Lower lobe of right lung (tissue), 2 donors: ENCODE data around the gene CFAP20DC. TPM values are rescaled to one million over a fixed set of nuclear protein-coding genes. Genes with fewer than 3 reads are reported as not detected.
"Not testable (repeated sequence)": the region's sequence is repeated elsewhere in the genome, so short reads cannot be mapped to it uniquely, and the experiment has no call there.

Experiments
- ATAC-seq, 2 donors: fragments of 200-7000 bp; cut with Tn5 transposase; one replicate each; pipeline ENCODE4 v1.9.1; 2020 to 2022; ENCODE audit warnings: mild to moderate bottlenecking in 2 of 2, moderate library complexity in 2 of 2
- DNase-seq: peaks from one replicate; pipeline ENCODE4 v3.0.0-alpha.2; 2020
- H3K27ac ChIP-seq: fragments of 200-600 bp; one replicate; pipeline ENCODE4 v1.8.0; 2022
- H3K27me3 ChIP-seq: fragments of 200-600 bp; one replicate; pipeline ENCODE4 v1.8.0; 2022; ENCODE audit warnings: low read depth
- H3K36me3 ChIP-seq: fragments of 200-600 bp; one replicate; pipeline ENCODE4 v1.8.0; 2022; ENCODE audit warnings: mild to moderate bottlenecking
- H3K4me1 ChIP-seq: fragments of 200-600 bp; one replicate; pipeline ENCODE4 v1.8.0; 2022
- H3K4me3 ChIP-seq: fragments of 200-600 bp; one replicate; pipeline ENCODE4 v1.8.0; 2022; ENCODE audit warnings: mild to moderate bottlenecking
- H3K9me3 ChIP-seq: fragments of 200-600 bp; one replicate; pipeline ENCODE4 v1.8.0; 2022
- CTCF ChIP-seq: fragments of 200-600 bp; IDR thresholded peaks from one replicate; pipeline ENCODE4 v1.8.0; 2022; ENCODE audit warnings: antibody characterized with exemption, mild to moderate bottlenecking
- intact Hi-C: fragments of 100-400 bp; cut with DNase I; formaldehyde crosslinking; loops from one replicate; pipeline ENCODE4 v1.11.0; 2022
- total RNA-seq: library from RNA; stranded (reverse); fragmentation: NEBNext Ultra II Directional; extraction: Animal tissue kit (Norgen Biotek cat#: 25700); gene quantifications from one replicate; pipeline ENCODE4 v1.2.1, GENCODE V29; 2021
- donor health status: DM: no; HTN: yes; CAD: no; lungs with severe emphysema.

Gene CFAP20DC
- total RNA-seq, 1 donor from 2014 or later, result 0.71 TPM

GRCh38 chr3:58897646-58898045, 152.2 kb downstream of the CFAP20DC start:
- ATAC-seq (no peak), DNase-seq (no peak)
- Histone ChIP-seq H3K27ac (no peak overlapping the region), H3K36me3 (no peaks in the 10 kb centered on the region), H3K4me3 (no peak overlapping the region), H3K27me3 (no peaks in the 10 kb centered on the region), H3K9me3 (peaks cover 4% of the 10 kb centered on the region), H3K4me1 (peaks cover 13% of the 10 kb centered on the region)
- intact Hi-C loops, result no loop called here
- no peak for TF ChIP-seq CTCF

- peaks cover 13% of the 10 kb centered on the region for H3K4me1 ChIP-seq
- intact Hi-C loops, H3K9me3 ChIP-seq, DNase-seq, ATAC-seq, H3K27me3 ChIP-seq, H3K27ac ChIP-seq, H3K36me3 ChIP-seq, H3K4me3 ChIP-seq: not testable (repeated sequence)
Observed at GRCh38 chr3:58895678-58896077, 154.1 kb downstream of the CFAP20DC start.

DNA sequence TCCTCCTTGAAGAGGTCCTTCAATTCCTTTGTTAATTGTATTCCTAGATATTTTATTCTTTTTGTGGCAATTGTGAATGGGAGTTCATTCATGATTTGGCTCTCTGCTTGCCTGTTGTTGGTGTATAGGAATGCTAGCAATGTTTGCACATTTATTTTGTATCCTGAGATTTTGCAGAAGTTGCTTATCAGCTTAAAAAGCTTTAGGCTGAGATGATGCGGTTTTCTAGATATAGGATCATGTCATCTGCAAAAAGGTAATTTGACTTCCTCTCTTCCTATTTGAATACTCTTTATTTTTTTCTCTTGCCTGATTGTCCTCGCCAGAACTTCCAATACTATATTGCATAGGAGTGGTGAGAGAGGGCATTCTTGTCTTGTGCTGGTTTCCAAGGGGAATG, 157.3 kb downstream of the CFAP20DC start:
- not testable (repeated sequence) for H3K27me3 ChIP-seq

DNA sequence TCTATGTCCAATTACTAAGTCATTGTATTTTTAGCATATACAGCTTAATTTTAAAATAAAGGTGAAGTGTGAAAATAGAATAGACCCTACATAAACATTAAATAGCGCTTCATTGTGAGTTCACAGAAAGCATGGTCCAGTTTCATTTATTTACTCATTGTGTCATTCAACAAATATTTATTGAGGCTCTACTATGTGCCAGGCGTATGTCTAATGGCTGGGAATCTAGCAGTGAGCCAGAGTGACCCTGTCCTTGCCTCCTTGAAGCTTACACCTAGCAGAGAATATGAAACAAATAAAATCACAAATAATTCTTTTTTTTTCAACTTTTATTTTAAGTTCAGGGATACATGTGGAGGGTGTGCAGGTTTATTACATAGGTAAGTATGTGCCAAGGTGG, 161.7 kb downstream of the CFAP20DC start:
- H3K4me1 ChIP-seq, result no peaks in the 10 kb centered on the region
- DNase-seq (no peak), ATAC-seq (no peak)
- H3K27ac ChIP-seq, result no peak overlapping the region
- H3K27me3 ChIP-seq, result no peaks in the 10 kb centered on the region
- intact Hi-C loops, result no loop called here
- TF ChIP-seq CTCF, result no peak
- H3K9me3 ChIP-seq, result no peaks in the 10 kb centered on the region
- H3K36me3 ChIP-seq, result no peaks in the 10 kb centered on the region
- H3K4me3 ChIP-seq, result no peak overlapping the region

More for the DNA sequence above, 157.3 kb downstream of the CFAP20DC start:
- ATAC-seq, DNase-seq, H3K36me3 ChIP-seq, H3K27ac ChIP-seq, intact Hi-C loops, H3K4me3 ChIP-seq, H3K4me1 ChIP-seq, H3K9me3 ChIP-seq: not testable (repeated sequence)

DNA sequence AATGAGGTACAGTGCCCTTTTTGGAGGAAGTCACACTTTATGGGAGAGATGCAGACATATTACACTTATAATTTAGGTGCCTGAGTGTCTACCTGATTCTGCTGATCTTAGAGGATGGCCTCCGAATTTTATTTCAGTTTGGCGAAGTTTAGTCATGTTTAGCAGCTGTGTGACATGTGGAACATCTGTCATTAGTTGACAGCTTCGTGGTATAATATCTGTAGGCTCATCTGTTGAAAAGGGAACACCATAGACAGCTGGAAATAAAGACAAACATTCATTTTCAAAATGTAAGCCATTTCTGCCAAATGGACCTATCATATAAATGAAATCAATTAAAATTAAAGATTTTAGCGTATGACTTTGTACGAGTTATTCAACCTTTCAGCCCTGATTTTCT, 165.4 kb downstream of the CFAP20DC start:
- Histone ChIP-seq H3K27me3 (no peaks in the 10 kb centered on the region), H3K36me3 (no peaks in the 10 kb centered on the region), H3K4me3 (no peak overlapping the region), H3K9me3 (no peaks in the 10 kb centered on the region), H3K4me1 (no peaks in the 10 kb centered on the region), H3K27ac (no peak overlapping the region)
- DNase-seq (no peak), ATAC-seq (no peak)
- TF ChIP-seq CTCF, result no peak
- intact Hi-C loops, result no loop called here

GRCh38 chr3:58880182-58880581, 169.6 kb downstream of the CFAP20DC start:
- H3K27me3 ChIP-seq, result no peaks in the 10 kb centered on the region
- H3K36me3 ChIP-seq, result no peaks in the 10 kb centered on the region
- H3K9me3 ChIP-seq, result no peaks in the 10 kb centered on the region
- no peaks in the 10 kb centered on the region for H3K4me1 ChIP-seq
- DNase-seq (no peak), ATAC-seq (no peak)
- H3K27ac ChIP-seq, result no peak overlapping the region
- no peak overlapping the region for H3K4me3 ChIP-seq
- intact Hi-C loops, result no loop called here
- no peak for TF ChIP-seq CTCF

DNA sequence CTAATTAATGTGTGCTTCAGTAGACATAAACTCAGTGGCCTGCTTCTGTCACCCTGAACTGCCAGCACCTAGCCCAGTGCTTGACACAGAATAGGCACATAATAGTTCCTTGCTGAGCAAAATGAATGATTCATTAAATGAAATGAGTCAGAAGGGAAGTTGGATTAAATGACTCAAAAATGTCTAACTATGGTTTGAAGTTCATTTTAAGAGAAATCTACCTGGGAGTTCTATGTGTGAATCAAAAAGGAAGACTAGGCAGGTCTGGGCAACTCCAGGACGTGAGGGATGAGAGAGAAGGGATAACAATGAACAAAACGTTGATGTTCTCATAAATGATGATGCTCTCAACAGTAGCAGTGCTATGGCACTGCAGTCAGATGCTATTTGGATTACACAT, 175.0 kb downstream of the CFAP20DC start:
- Histone ChIP-seq H3K27me3 (no peaks in the 10 kb centered on the region), H3K4me1 (no peaks in the 10 kb centered on the region), H3K4me3 (no peak overlapping the region), H3K36me3 (no peaks in the 10 kb centered on the region), H3K27ac (no peak overlapping the region), H3K9me3 (no peaks in the 10 kb centered on the region)
- ATAC-seq (no peak), DNase-seq (no peak)
- intact Hi-C loops, result no loop called here
- TF ChIP-seq CTCF, result no peak
